Trophoblast cell (in vitro differentiated cells and primary cell): ENCODE data around the gene ARHGEF40.

Source experiments
- DNase-seq, 2 donors: peaks; one replicate each; pipeline ENCODE4 v3.0.0-alpha.2; 2016
- H2AFZ ChIP-seq: 2 replicates; pipeline ENCODE4 v1.6.1; 2013; ENCODE audit warnings: low read length, moderate library complexity, mild to moderate bottlenecking; ENCODE audit not compliant: insufficient read depth, poor library complexity
- H2AK5ac ChIP-seq: 2 replicates; pipeline ENCODE4 v1.6.1; 2013; ENCODE audit warnings: mild to moderate bottlenecking, low read length
- H2BK120ac ChIP-seq: 2 replicates; pipeline ENCODE4 v1.6.1; 2013; ENCODE audit warnings: low read length, mild to moderate bottlenecking, moderate library complexity; ENCODE audit not compliant: insufficient read depth, poor library complexity
- H2BK12ac ChIP-seq: 2 replicates; pipeline ENCODE4 v1.6.1; 2013; ENCODE audit warnings: mild to moderate bottlenecking, low read length, moderate library complexity
- H2BK5ac ChIP-seq: 2 replicates; pipeline ENCODE4 v1.6.1; 2013; ENCODE audit warnings: low read length, low read depth, moderate library complexity, mild to moderate bottlenecking; ENCODE audit not compliant: poor library complexity
- H3K14ac ChIP-seq: 2 replicates; pipeline ENCODE4 v1.6.1; 2013; ENCODE audit warnings: mild to moderate bottlenecking, low read length
- H3K18ac ChIP-seq: 2 replicates; pipeline ENCODE4 v1.6.1; 2013; ENCODE audit warnings: mild to moderate bottlenecking, low read length
- H3K23ac ChIP-seq: 2 replicates; pipeline ENCODE4 v1.6.1; 2013; ENCODE audit warnings: low read length
- H3K27ac ChIP-seq: 2 replicates; pipeline ENCODE4 v1.5.1; 2013; ENCODE audit warnings: low read depth, mild to moderate bottlenecking, inconsistent platforms, low read length, moderate library complexity
- H3K27me3 ChIP-seq: 2 replicates; pipeline ENCODE4 v1.6.1; 2013; ENCODE audit warnings: inconsistent platforms, mild to moderate bottlenecking, low read length, moderate library complexity; ENCODE audit not compliant: insufficient read depth
- H3K36me3 ChIP-seq, 2 experiments: 1 replicate in 1 of 2; 2 replicates in 1 of 2; pipeline ENCODE4 v1.6.1; 2013; ENCODE audit warnings: low read length in 2 of 2, mild to moderate bottlenecking in 2 of 2, moderate library complexity in 1 of 2; ENCODE audit not compliant: insufficient read depth in 2 of 2, control insufficient read depth in 1 of 2
- H3K4ac ChIP-seq: 2 replicates; pipeline ENCODE4 v1.6.1; 2013; ENCODE audit warnings: low read depth, mild to moderate bottlenecking, low read length, moderate library complexity
- H3K4me1 ChIP-seq, 2 experiments: 1 replicate in 1 of 2; 2 replicates in 1 of 2; pipeline ENCODE4 v1.6.1; 2013; ENCODE audit warnings: low read length in 2 of 2, mild to moderate bottlenecking in 2 of 2, moderate library complexity in 1 of 2; ENCODE audit not compliant: insufficient read depth in 2 of 2, control insufficient read depth in 1 of 2
- H3K4me2 ChIP-seq: 2 replicates; pipeline ENCODE4 v1.6.1; 2013; ENCODE audit warnings: inconsistent platforms, mild to moderate bottlenecking, low read length, moderate library complexity
- H3K4me3 ChIP-seq: 2 replicates; pipeline ENCODE4 v1.5.1; 2013; ENCODE audit warnings: mild to moderate bottlenecking, low read depth, low read length, inconsistent platforms
- H3K79me1 ChIP-seq: one replicate; pipeline ENCODE4 v1.6.1; 2013; ENCODE audit warnings: low read length
- H3K79me2 ChIP-seq: 2 replicates; pipeline ENCODE4 v1.6.1; 2013; ENCODE audit warnings: low read length, mild to moderate bottlenecking; ENCODE audit not compliant: control insufficient read depth, insufficient read depth, poor library complexity
- H3K9ac ChIP-seq: 2 replicates; pipeline ENCODE4 v1.6.1; 2013; ENCODE audit warnings: mild to moderate bottlenecking, low read length
- H3K9me3 ChIP-seq: 2 replicates; pipeline ENCODE4 v1.6.1; 2013; ENCODE audit warnings: low read depth, mild to moderate bottlenecking, control low read depth, inconsistent platforms, low read length; ENCODE audit not compliant: insufficient read depth
- H4K12ac ChIP-seq: 2 replicates; pipeline ENCODE4 v1.6.1; 2013; ENCODE audit warnings: low read depth, mild to moderate bottlenecking, low read length, moderate library complexity
- H4K8ac ChIP-seq: 2 replicates; pipeline ENCODE4 v1.6.1; 2013; ENCODE audit warnings: low read depth, mild to moderate bottlenecking, low read length, moderate library complexity
- H4K91ac ChIP-seq: one replicate; pipeline ENCODE4 v1.6.1; 2013; ENCODE audit warnings: low read depth, mild to moderate bottlenecking, low read length, moderate library complexity
- WGBS: extraction: QIAGEN DNeasy Blood & Tissue Kit; methylation state at CpG from one replicate; pipeline ENCODE4 v1.1.7; 2013; ENCODE audit warnings: missing lambda C conversion rate; ENCODE audit not compliant: insufficient read length, insufficient coverage; ENCODE audit errors: extremely low coverage; 5-methylcytosine and 5-hydroxymethylcytosine counted together

The ARHGEF40 gene

DNA sequence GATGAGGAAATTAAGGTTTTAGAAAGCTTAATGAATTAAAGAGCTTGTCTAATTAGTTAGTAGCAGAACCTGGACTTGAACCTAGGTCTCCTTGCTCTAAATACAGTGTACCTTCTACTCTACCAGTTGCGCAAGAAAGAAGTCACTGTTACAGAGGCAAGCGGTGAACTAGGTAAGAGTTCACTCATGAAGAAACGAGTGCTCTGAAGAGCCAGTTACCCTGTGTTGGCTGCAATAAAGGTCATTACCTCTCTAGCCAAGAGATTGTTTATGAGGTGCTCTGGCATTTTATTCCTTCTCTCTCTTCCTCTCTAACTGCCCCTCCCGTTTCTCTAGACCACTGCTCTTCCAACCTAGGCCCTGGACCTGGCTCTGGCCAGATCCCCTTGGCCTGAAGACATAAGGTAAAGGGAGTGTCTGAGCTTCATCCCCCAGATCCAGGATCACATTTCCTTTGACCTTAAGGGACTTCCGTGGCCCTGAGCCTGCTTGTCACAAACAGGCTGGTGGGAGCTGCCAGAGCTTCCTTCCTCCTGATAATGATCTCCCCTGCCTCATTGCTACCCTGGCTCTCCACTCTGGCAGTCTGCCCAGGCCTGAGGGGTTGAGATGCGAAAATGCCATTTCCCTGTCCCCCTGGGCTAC lies 26.0 kb upstream of the ARHGEF40 start:
- Histone ChIP-seq H3K4me3 (no peak overlapping the region), H4K12ac (no peak overlapping the region), H2BK120ac (no peak overlapping the region), H2AFZ (no peak overlapping the region), H2BK5ac (no peak overlapping the region), H3K23ac (no peak overlapping the region), H3K4me2 (no peak overlapping the region), H3K4me1 (peaks cover 16 to 26% of the 10 kb centered on the region in 2 experiments), H4K8ac (no peak overlapping the region), H3K27ac (no peak overlapping the region), H3K9me3 (no peaks in the 10 kb centered on the region), H3K79me2 (no peaks in the 10 kb centered on the region), H2BK12ac (no peak overlapping the region), H3K79me1 (peaks cover 4% of the 10 kb centered on the region), H3K14ac (no peak overlapping the region), H3K9ac (no peak overlapping the region), H3K36me3 (no peaks in the 10 kb centered on the region), H2AK5ac (no peak overlapping the region), H3K4ac (no peak overlapping the region), H4K91ac (no peak overlapping the region), H3K18ac (no peak overlapping the region), H3K27me3 (no peaks in the 10 kb centered on the region)
- peak; percentile 21 to 59 for DNase-seq
- no CpG with 5 or more reads among the region's 6 CpGs for WGBS

DNA sequence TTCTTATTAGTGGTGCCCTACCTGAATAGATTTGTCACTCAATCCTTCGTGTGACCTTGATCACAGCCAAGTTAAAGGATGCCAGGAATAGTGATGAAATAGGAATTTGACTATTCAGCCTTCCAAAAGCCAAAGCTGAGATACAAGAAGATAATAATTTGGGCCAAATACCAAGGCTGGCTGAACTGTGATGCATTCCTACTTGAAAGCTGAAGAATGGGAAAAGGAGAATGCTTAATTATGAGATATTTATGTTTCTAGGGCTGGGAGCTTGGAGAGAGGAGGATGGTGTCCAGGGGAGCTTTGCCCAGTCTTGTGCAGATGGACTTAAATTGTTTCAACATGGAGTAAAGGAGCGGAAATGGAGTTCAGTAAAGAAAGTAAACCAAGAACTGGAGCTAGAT lies 22.7 kb upstream of the ARHGEF40 start:
- H3K4me2 ChIP-seq = no peak overlapping the region
- no peak overlapping the region for H3K18ac ChIP-seq
- no peak overlapping the region for H3K23ac ChIP-seq
- no peak overlapping the region for H2BK12ac ChIP-seq
- no peak overlapping the region for H2AFZ ChIP-seq
- no peaks in the 10 kb centered on the region for H3K36me3 ChIP-seq
- no peaks in the 10 kb centered on the region for H3K79me2 ChIP-seq
- H2AK5ac ChIP-seq = no peak overlapping the region
- H2BK120ac ChIP-seq = no peak overlapping the region
- no peaks in the 10 kb centered on the region for H3K9me3 ChIP-seq
- H3K27ac ChIP-seq = no peak overlapping the region
- H2BK5ac ChIP-seq = no peak overlapping the region
- no peak overlapping the region for H4K91ac ChIP-seq
- no peak overlapping the region for H3K14ac ChIP-seq
- peak in 1 of 2 donors; percentile 38 for DNase-seq
- H3K27me3 ChIP-seq = no peaks in the 10 kb centered on the region
- no peak overlapping the region for H3K4me3 ChIP-seq
- no peak overlapping the region for H3K4ac ChIP-seq
- H3K4me1 ChIP-seq = peaks cover 9 to 18% of the 10 kb centered on the region in 2 experiments
- no peak overlapping the region for H4K8ac ChIP-seq
- H3K9ac ChIP-seq = no peak overlapping the region
- H4K12ac ChIP-seq = no peak overlapping the region
- WGBS = no CpG with 5 or more reads among the region's 2 CpGs
- peaks cover 4% of the 10 kb centered on the region for H3K79me1 ChIP-seq

DNA sequence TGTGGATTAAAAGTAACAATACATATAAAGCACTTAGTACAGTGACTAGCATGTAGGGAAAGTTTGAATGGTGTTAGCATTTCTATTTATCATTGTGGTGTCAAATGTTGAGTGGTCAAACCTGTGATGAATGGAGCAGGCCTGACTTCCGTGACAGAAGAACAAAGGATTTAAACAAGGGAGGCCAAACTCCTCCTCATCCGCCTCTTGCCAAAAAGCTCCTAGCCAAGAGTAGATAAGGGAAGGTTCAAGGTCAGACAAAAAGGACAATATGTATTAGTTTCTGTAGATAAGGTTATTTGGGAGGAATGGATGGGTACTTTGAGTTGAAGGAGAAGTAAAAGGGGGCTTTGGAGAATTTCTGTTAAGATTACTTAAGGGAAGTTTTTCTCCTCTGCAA lies 21.5 kb upstream of the ARHGEF40 start:
- no peak for DNase-seq
- Histone ChIP-seq H3K4me3 (no peak overlapping the region), H3K4me2 (no peak overlapping the region), H3K18ac (no peak overlapping the region), H4K8ac (no peak overlapping the region), H3K23ac (no peak overlapping the region), H3K36me3 (no peaks in the 10 kb centered on the region), H3K14ac (no peak overlapping the region), H3K9me3 (no peaks in the 10 kb centered on the region), H2AK5ac (no peak overlapping the region), H3K79me1 (no peaks in the 10 kb centered on the region), H2AFZ (no peak overlapping the region), H2BK120ac (no peak overlapping the region), H3K9ac (no peak overlapping the region), H2BK12ac (no peak overlapping the region), H3K4ac (no peak overlapping the region), H3K27me3 (no peaks in the 10 kb centered on the region), H4K12ac (no peak overlapping the region), H3K4me1 (peaks cover 6 to 10% of the 10 kb centered on the region in 2 experiments), H3K27ac (no peak overlapping the region), H4K91ac (no peak overlapping the region), H3K79me2 (no peaks in the 10 kb centered on the region), H2BK5ac (no peak overlapping the region)
- no CpG with 5 or more reads among the region's 2 CpGs for WGBS

DNA sequence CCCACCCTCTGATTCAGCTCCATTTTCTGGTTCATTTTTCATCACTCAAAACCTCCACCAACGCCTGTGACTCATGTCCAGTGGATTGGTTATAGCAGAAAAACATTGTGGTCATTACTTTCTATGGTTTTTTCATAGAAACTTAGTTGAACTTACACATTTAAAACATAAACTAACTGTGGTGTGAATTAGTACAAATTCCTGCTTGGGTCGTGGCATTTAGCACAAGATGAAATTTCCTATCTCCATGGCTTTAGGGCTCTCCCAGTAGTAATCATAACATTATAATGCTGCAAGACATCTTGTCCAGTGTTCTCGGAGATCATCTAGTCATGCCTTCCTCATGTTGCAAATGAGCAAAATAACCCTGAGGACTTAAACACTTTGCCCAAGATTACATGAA lies 20.8 kb upstream of the ARHGEF40 start:
- Histone ChIP-seq H3K79me1 (no peaks in the 10 kb centered on the region), H2BK120ac (no peak overlapping the region), H2AK5ac (no peak overlapping the region), H3K4ac (no peak overlapping the region), H4K8ac (no peak overlapping the region), H3K27ac (no peak overlapping the region), H3K14ac (no peak overlapping the region), H3K4me1 (peaks cover 2 to 6% of the 10 kb centered on the region in 2 experiments), H3K9me3 (no peaks in the 10 kb centered on the region), H3K36me3 (no peaks in the 10 kb centered on the region), H4K12ac (no peak overlapping the region), H2BK5ac (no peak overlapping the region), H3K23ac (no peak overlapping the region), H3K4me2 (no peak overlapping the region), H3K18ac (no peak overlapping the region), H3K4me3 (no peak overlapping the region), H3K9ac (no peak overlapping the region), H2AFZ (no peak overlapping the region), H2BK12ac (no peak overlapping the region), H3K27me3 (no peaks in the 10 kb centered on the region), H3K79me2 (no peaks in the 10 kb centered on the region), H4K91ac (no peak overlapping the region)
- DNase-seq = no peak
- WGBS = no CpG with 5 or more reads among the region's 3 CpGs
